Activated CD4-positive, alpha-beta T cell treated with anti-CD3 and anti-CD28 coated beads for 1 hour (primary cell): ENCODE results near the gene EFEMP2.

ENCODE experiments used
- DNase-seq: peaks from one replicate; pipeline ENCODE4 v3.0.0-alpha.2; 2020

EFEMP2 gene

GRCh38 chr11:65884716-65885092 lies 12.1 kb upstream of the EFEMP2 start:
- DNase-seq, result peak; percentile 71

DNA sequence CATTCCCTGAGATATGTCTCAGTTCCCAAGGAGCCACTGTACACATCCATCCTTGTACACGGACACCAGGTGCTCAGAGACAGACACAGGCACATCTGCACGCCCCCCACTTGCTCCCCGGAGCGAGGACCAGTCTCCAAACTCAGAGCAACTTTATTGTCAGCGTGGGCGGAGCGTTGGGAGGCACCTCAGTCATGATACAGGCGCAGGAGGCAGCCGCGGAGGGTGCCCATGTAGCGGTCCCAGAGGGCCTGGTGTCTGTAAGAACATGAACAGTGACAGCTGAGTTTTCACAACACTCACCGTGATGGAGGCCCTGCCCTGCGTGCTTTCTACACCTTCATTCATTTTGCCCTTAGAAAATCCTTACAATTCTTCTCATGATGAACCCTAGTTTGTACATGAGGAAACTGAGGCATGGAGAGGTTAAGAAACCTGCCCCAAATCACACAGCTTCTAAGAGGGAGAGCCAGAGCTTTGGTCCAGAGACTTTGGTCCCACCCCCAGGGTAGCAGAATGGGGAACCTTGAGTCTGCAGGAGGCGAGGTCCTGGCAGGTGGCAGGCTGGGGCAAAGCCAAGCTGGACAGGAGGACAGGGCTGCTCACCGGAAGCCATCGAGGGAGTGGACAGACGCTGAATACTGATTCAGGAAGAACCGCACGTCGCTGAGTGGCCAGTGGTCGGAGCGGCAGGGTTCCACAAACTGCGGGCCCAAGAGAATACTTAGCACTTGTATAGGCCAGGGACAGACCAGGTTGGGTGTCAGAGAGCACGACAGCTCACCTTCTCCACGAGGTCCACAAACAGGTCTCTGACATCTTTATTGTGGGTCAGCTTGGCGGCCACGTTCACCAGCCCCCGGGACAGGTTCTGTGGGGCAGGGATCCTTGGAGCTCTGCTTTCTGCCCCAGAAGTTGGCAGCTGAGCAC lies 11.5 kb upstream of the EFEMP2 start:
- no peak for DNase-seq

DNA sequence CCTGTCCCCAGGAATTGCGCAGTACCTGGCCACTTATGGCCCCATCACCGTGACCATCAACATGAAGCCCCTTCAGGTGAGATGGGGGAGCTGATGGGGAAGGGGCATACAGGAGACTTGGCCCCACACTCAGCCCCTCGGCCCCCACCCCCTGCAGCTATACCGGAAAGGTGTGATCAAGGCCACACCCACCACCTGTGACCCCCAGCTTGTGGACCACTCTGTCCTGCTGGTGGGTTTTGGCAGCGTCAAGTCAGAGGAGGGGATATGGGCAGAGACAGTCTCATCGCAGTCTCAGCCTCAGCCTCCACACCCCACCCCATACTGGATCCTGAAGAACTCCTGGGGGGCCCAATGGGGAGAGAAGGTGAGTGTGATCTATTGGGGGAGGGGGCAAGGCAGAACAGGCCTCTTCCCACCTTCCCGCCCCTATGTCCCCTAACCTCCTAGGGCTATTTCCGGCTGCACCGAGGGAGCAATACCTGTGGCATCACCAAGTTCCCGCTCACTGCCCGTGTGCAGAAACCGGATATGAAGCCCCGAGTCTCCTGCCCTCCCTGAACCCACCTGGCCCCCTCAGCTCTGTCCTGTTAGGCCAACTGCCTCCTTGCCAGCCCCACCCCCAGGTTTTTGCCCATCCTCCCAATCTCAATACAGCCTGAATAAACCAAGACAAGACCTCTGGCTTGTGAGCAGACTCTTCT lies 10.6 kb upstream of the EFEMP2 start:
- no peak for DNase-seq

- DNase-seq, result no peak
Measured at GRCh38 chr11:65882120-65883057, 9.8 kb upstream of the EFEMP2 start.

- DNase-seq, result no peak
Measured at GRCh38 chr11:65880844-65881421, 8.3 kb upstream of the EFEMP2 start.

GRCh38 chr11:65880027-65880426 lies 7.4 kb upstream of the EFEMP2 start:
- no peak for DNase-seq

GRCh38 chr11:65879617-65880016 lies 7.0 kb upstream of the EFEMP2 start, which contains the start of gene CTSW:
CTSW (plus strand) TSS chr11:65879837; CDS start chr11:65879855, 18 bp downstream.
- DNase-seq, result no peak

GRCh38 chr11:65873318-65874156 lies 937 bp upstream of the EFEMP2 start:
- peak; percentile 96 for DNase-seq

GRCh38 chr11:65871811-65872548 lies 620 bp downstream of the EFEMP2 start:
- no peak for DNase-seq

DNA sequence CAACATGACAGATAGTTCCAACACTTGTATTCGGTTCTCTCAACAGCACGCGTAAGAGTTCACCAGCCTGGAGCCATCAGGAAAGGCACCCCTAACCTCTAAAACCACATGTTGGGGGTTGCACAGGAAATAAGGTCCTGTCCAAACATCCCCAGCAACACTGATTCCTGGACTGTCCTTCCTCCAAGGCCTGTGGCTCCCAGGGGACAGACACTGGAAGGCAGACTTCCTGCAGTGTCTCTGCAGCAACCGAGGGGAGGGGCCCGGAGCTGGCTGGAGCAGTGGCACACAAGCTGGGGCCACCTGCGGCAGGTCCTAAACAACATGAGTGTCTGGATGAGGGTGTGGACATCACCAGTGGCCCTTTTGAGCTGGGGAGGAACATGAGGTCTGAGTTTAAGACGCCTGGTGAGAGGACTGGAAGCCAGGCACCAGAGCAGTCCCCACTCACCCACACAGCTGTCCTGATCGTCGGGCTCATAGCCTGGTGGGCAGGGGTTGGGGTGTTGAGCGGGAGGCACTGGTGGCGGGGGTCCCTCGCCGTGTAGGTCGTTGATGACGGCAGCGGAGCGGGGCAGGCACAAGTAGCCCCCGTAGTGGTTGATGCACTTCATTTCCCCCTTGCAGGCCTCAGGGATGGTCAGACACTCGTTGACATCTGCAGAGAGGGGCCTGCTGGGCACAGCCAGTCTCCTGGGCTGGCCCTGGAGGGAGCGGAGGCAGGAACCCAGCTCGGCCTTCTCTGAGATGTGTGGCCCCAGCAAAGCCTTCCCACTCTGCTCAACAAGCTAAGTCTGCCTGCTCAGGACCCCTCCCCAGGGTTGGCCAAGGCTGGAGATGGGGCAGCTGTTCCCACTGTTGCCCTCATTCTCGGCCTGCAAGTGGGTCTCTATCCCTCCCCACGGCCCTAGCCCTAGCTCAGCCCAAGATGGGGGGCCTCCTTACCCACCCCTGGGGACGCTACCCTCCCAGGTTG lies 1.6 kb downstream of the EFEMP2 start:
- no peak for DNase-seq

- no peak for DNase-seq
Measured at GRCh38 chr11:65870307-65870658, 2.3 kb downstream of the EFEMP2 start.

DNA sequence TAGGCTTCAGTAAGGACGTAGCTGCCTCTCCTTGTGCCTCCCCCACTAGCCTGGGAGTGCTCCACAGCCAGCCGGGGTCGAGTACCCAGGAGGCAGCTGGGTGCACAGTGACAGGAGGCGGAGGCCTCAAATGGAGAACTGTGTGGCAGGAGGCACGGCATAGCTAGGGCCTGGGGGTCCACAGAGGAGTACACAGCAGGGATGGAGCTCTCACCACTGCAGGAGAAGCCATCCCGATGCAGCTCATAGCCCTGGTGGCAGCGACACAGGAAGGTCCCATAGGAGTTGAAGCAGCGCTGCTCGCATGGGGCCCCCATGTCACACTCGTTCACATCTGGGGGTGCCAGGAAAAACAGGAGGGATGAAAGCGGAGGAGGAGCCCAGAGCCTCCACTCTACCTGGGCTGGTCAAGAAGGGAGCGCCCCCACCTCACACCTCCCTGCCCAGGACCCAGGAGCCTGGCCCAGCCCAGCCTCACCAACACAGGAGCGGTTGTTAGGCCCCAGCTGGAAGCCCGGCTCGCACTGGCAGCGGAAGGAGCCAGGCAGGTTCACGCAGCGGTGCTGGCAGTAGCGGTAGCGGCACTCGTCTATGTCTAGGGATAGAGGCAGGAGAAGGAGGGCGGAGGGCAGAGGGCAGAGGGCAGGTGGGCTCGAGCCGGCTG lies 2.8 kb downstream of the EFEMP2 start:
- no peak for DNase-seq

DNA sequence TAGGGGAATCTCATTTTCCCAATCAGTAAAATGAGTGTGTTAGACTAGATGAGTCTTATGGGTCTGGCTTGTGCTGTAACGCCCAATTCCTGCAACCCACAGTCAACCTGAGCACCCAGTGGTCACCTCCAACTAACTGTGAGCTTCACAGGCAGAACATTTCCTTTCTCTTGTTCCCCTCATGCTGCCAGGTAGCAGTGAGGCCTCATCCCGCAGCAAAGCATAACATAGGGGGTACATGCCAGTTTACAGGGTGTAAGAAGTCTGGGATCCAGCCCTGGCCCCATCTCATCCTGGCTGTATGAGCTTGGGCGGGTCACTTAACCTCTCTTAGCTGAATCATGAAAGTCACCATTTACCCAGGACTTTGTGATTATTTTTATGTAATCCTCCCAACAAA lies 3.7 kb downstream of the EFEMP2 start:
- no peak for DNase-seq

- DNase-seq, result no peak
Measured at GRCh38 chr11:65868076-65868667, 4.4 kb downstream of the EFEMP2 start.

DNA sequence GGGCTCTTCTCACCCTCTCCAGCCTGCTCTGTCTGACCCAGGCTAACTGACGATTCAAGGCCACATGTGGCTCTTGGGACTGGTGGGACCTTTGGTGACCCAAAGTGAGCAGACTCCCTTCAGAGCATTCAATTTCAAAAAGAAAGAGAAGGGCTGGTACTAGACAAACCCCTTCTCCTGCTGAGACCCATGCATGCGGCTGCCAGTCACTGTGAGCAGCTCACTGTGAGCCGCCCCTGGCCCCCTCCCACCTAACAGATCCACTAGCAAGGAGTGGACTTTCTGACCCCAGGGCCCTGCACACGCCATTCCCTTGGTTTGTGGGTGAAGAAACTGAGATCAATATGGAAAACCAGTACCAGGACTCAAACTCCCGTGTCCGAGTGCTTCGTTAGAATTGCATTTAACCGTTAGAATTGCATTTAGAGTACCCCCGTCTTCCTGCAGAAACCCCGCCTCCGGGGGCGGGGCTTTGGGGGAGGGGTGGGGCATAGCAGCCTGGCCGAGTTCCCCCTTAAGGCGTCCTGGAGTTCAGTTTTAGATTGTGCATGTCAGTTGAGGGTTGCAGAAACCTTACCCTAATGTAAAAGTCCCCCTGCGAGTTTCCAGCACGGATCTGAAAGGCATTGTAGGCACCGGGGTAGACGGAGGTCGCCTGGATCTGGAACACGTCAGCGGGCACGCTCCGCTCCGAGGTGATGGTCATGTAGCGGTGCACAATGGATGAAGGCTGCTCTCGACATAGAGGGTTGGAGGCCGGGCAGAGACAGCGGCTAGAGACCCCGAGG lies 5.1 kb downstream of the EFEMP2 start:
- DNase-seq, result no peak

DNA sequence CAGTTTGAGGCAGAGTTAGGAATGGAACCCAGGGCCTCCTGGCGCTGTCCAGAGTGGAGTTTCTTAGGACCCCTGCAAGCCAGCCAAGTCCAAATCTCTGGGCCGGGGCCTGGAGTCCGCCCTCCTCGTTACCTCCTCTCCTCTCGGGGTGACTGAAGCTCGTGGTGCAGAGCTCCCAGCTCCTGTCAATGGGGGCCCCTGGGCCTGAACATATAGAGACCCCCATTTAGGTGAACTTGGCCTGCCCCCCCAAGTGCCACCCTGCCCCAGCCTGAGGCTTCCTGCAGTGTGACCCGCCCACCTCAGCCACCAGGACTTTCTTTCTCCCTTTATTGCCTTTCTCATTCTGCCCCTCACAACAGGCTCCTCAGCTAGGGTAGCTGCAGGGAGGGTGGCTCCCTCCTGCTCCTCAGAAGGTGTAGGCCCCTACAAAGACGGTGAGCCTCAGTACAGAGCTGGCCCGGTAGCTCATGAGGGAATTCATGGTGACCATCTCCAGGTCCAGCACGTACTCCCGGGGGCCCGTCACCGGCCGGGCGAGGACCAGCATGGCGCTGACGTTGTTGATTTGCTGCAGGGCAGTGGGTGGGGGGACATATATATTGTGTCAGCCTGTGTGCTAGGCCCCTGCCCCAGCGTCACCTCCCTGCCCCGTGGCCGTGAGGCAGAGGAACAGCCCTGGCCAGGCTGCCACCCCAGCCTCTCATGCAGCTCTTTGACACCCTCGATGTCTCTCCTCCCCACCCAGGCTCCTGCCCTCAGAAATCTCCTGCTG lies 5.9 kb downstream of the EFEMP2 start:
- no peak for DNase-seq

DNA sequence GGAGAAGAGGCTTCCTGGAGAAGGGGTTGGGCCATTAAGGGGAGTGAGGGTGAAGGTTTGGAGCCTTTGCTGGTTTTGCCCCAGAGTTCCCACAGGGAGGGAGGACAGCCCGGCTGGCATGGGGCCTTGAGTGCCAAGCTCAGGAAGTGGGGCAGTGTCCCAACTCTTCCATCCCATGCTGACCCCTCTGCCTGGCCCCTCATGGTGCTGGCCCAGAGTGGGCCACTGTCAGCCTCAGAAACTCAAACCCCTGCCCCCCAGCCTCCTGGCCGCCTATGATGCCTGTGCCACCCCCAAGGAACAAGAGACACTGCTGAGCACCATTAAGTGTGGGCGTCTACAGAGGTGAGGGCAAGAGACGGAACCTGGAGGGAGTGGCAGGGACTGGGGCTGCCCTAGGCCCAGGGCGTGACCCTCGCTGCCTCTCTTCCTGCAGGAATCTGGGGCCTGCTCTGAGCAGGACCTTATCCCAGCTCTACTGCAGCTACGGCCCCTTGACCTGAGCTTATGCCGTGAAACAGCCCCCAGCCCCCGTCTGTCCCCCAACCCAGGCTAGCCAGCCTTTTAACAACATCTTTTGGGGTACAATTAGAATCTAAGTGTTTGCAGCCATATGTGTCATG lies 6.9 kb downstream of the EFEMP2 start:
- no peak for DNase-seq
